Endothelial cell of hepatic sinusoid (primary cell): ENCODE data around the gene LTB.

Source experiments
- in situ Hi-C: cut with HindIII; loops from 2 replicates; pipeline ENCODE4 v1.10.0; 2017; ENCODE audit warnings: low sequenced_read_pairs

The LTB gene, protein sequence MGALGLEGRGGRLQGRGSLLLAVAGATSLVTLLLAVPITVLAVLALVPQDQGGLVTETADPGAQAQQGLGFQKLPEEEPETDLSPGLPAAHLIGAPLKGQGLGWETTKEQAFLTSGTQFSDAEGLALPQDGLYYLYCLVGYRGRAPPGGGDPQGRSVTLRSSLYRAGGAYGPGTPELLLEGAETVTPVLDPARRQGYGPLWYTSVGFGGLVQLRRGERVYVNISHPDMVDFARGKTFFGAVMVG

GRCh38 chr6:31582230-31582643 lies at the start of gene LTB:
Gene LTB (minus strand): TSS chr6:31582424. CDS start chr6:31582417, 7 bp downstream.
- in situ Hi-C loops, result loop anchor here (5.0 kb wide), 2 partner anchors 35 to 40 kb away; partner anchors contain the start of genes AIF1 and DDX39B

DNA sequence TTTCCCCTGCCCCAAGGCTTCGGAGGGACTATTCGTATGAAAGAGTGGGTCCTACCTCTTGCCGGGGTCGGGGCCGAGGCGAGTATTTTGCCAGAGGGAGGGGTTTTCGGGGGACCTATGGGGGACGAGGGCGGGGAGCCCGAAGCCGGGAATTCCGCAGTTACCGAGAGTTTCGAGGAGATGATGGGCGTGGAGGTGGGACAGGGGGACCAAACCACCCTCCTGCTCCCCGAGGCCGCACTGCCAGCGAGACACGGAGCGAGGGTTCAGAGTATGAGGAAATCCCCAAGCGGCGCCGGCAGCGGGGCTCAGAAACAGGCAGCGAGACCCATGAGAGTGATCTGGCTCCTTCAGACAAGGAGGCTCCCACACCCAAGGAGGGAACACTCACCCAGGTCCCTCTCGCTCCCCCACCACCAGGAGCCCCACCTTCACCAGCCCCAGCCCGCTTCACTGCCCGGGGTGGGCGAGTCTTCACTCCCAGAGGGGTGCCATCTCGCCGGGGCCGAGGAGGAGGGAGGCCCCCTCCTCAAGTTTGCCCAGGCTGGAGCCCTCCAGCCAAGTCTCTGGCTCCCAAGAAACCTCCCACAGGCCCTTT lies 49.6 kb upstream of the LTB start:
- in situ Hi-C loops, result no loop called here

DNA sequence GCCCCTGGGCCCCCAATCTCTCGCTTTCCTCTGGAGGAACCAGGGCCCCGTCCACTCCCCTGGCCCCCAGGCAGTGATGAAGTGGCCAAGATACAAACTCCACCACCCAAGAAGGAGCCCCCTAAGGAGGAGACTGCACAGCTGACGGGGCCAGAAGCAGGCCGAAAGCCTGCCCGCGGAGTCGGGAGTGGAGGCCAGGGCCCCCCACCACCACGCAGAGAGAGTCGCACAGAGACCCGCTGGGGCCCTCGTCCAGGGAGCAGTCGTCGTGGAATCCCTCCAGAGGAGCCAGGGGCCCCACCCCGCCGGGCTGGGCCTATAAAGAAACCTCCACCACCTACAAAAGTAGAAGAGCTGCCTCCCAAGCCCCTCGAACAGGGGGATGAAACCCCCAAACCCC lies 49.0 kb upstream of the LTB start:
- in situ Hi-C loops, result no loop called here

GRCh38 chr6:31630177-31630934 lies 48.1 kb upstream of the LTB start:
- in situ Hi-C loops, result no loop called here

- in situ Hi-C loops, result no loop called here
Observed at GRCh38 chr6:31629014-31629413, 46.8 kb upstream of the LTB start.

- in situ Hi-C loops, result no loop called here
Observed at GRCh38 chr6:31627690-31628287, 45.6 kb upstream of the LTB start.

DNA sequence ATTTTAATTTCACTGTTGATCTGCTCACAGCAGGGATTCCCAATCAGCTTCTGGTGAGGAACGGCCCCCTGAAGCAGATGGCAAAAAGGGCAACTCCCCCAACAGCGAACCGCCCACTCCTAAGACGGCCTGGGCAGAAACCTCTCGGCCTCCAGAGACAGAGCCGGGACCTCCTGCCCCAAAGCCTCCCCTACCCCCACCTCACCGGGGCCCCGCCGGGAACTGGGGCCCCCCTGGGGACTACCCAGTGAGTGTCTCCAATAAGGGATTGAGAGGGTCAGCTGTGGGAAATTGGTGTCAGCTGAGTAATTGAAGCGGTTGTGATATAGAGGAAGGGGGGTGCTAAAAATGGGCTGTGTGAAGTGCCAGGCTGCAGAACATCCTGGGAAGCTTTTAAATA lies 44.7 kb upstream of the LTB start:
- in situ Hi-C loops, result no loop called here

DNA sequence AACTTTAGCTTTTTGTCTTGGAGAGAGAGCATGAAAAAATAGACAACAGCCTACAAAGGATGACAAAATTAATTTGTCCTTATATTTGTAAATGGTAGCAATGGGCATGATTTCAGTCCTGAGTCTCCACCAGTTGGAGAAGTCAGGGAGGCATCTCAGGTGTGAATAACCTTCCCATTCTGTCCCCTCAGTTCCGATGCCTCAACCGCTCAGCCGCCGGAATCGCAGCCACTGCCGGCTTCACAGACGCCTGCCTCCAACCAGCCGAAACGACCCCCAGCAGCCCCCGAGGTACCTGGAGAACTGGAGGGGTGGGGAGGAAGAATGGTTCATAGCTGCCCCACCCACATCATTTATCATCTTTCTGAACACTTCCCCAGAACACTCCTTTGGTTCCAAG lies 41.8 kb upstream of the LTB start:
- in situ Hi-C loops, result no loop called here

DNA sequence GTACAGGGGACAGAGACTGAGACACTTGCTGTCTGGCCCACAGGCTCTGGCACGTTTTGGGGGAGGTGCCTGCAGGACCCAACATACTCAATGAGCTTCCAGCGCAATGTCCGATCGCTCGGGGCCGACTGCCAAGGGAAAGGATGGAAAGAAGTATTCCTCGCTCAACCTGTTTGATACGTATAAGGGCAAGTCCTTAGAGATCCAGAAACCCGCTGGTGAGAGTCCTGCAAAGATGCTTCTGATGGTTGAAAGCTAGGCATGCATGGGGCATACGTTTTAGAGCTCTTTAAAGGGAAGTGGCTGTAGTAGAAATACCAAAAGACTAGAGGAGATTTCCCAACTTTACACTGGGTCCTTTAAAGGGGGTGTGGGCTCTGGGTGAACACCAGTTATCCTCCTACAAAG lies 40.5 kb upstream of the LTB start:
- in situ Hi-C loops, result no loop called here

DNA sequence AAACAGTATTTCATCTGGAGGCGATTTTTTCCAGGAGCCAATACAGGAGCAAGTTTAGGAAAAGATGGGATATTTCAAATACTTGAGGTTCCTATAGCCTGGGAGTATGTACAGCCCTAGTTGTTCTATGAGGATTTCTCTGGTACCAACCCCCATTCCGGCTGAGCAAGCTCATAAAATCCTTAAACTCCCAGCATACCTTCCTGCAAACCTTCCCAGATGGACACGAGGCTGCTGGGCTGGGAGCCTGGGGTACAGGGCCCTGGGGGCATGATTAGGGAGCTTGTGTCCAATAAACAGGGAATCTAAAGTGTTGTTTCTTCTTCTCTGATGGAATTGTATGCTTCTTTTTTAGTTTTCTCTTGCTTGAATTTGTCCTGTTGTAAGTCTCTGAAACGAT lies 39.8 kb upstream of the LTB start:
- in situ Hi-C loops, result no loop called here

- in situ Hi-C loops, result no loop called here
Observed at GRCh38 chr6:31621320-31621939, 39.2 kb upstream of the LTB start.

- in situ Hi-C loops, result no loop called here
Observed at GRCh38 chr6:31620586-31621319, 38.5 kb upstream of the LTB start, which contains the start of gene PRRC2A. Gene PRRC2A (plus strand): TSS chr6:31620715. CDS start chr6:31622790, 2,075 bp downstream.

DNA sequence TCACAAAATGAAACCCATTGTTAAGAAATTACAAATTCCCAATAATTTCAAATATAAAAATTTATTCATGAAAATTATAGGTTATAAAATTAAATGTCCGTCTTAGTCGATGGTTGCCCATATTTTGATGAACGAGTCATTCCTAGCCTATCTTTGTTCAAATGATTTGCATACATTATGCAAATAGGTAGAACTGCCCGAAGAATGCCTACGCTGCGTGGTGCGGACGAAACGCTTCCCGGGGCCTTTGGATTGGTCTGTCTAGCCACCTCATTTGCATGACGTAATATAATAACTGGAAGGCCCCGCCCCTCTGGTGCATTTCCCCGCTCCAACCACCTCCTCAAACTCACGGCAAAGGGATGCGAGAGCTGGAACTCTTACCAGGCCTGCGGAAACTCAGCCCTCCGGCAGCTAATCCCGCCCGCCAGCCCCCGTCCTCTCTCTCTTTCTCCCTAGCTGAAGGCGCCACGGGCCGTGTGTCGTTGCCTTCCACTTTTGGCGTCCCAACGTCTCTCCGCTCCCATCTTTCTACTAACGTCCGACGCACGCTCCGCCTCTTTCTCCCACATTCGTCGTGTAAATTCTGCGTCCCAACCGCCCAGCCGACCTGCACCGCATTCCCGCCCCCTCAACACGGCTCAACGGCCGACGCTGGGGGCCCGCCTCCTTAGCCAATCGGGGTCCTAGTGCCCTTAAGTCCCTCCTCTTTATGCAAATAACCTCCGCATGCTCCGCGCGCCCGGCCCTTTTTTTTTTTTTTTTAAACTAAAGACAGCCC lies 37.8 kb upstream of the LTB start:
- in situ Hi-C loops, result loop anchor here (5.0 kb wide), 2 partner anchors 38 to 78 kb away; partner anchors contain the start of genes DDX39B and LTB

DNA sequence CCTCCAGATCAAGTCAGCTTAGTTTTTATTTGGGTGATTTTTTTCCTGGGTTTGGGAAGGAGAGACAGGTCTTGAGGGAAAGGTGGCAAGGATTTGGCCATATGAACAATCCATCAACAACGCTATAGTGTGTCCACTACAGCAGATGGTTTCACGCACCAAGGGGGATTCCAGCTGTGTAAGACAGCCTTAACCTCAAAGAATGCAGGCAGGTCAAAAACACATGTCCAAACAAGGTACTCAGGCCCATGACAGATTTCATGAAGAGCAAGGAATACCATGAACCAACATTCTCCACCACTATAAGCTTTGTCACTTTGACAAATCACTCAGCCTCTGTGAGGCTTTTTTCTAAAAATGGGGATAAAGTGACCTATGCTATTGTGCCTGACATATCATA lies 34.8 kb upstream of the LTB start:
- in situ Hi-C loops, result loop anchor here (5.0 kb wide), 2 partner anchors 35 to 75 kb away; partner anchors contain the start of genes DDX39B and LTB

- in situ Hi-C loops, result loop anchor here (5.0 kb wide), 2 partner anchors 33 to 73 kb away; partner anchors contain the start of genes DDX39B and LTB
Observed at GRCh38 chr6:31615748-31616147, 33.5 kb upstream of the LTB start.

- in situ Hi-C loops, result loop anchor here (5.0 kb wide), 2 partner anchors 33 to 73 kb away; partner anchors contain the start of genes DDX39B and LTB
Observed at GRCh38 chr6:31614684-31615578, 32.7 kb upstream of the LTB start, which contains the start of gene AIF1. Gene AIF1 (plus strand): TSS chr6:31615234. CDS start chr6:31615330, 96 bp downstream.

- in situ Hi-C loops, result no loop called here
Observed at GRCh38 chr6:31614075-31614619, 31.9 kb upstream of the LTB start.

DNA sequence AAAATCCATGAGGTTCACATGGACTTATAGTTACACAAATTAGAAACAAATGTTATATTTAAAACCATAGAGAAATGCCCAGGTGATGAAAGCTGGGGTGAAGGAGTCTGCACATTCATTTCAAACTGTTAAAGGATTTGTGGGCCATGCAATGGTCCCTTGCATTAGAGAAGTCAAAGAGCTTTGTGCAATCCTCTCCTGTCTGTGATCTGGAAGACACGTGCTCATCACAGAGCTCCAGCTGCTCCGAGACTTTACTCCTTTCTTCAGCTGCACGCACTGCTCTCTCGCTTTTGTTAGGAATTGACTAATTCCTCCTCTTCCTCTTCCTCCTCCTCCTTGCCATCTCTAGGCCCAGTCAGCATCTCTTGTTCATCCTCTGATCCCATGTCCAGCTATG lies 28.7 kb upstream of the LTB start:
- in situ Hi-C loops, result no loop called here
